KOPT-K1 (cell line): ENCODE results near the gene ACTC1.

Experiments
- H3K27ac ChIP-seq: fragments of 200-600 bp; sonication (generic); 2 replicates; pipeline ENCODE4 v1.5.1; 2016; ENCODE audit warnings: antibody characterized with exemption, mild to moderate bottlenecking, low read depth, low read length; ENCODE audit not compliant: poor library complexity, severe bottlenecking
- H3K36me3 ChIP-seq: fragments of 200-600 bp; sonication (generic); 2 replicates; pipeline ENCODE4 v1.5.1; 2017; ENCODE audit warnings: antibody characterized with exemption, mild to moderate bottlenecking, low read length, moderate library complexity; ENCODE audit not compliant: insufficient read depth
- H3K9me3 ChIP-seq: fragments of 200-600 bp; sonication (generic); 2 replicates; pipeline ENCODE4 v1.5.1; 2017; ENCODE audit warnings: antibody characterized with exemption, low read length, mild to moderate bottlenecking; ENCODE audit not compliant: insufficient read depth, poor library complexity, severe bottlenecking

The ACTC1 gene

DNA sequence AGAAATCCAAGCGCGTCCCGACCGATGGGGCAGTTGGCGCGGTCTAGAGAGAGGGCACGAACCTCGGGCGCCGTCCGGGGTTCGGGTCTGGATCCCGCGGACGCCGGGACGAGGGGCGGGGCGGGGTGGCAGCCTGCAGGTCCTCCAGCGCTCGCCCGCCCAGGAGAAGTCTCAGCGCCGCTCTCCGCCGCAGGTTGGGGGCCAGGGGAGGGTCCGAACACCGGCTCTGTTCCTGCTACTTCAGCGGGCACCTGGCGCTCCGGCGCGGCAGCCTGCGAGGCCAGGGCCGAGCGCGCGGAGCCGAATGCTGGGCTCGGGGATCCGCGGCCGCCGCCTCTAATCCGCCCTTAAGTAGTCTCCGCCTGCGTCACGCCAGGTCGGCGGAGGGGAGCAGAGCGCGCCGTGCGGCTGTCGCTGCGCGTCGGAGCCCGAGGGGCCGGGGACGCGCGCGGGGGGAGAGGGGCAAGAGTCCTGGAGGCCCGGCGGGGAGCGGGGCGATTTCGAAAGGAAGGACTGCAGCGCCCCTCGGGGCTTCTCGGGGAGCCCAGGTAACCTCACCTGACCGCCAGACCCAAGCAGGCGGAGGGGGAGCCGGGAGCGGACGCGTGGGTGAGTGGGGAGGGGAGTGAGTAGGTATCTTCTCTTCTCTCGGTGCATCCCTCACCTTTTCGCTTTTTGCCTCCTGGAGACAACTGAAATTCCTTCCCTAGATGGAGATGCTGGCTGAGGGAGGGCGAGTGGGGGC is 40.5 kb downstream of the ACTC1 start, which contains the start of gene GJD2:
GJD2 (minus strand) TSS at position 325 of the 745 bp plus-strand sequence. CDS start 510 bp downstream, outside the sequence.
- no peaks in the 10 kb centered on the region for H3K36me3 ChIP-seq
- H3K9me3 ChIP-seq, result no peaks in the 10 kb centered on the region
- H3K27ac ChIP-seq, result no peak within 1 kb of the TSS

DNA sequence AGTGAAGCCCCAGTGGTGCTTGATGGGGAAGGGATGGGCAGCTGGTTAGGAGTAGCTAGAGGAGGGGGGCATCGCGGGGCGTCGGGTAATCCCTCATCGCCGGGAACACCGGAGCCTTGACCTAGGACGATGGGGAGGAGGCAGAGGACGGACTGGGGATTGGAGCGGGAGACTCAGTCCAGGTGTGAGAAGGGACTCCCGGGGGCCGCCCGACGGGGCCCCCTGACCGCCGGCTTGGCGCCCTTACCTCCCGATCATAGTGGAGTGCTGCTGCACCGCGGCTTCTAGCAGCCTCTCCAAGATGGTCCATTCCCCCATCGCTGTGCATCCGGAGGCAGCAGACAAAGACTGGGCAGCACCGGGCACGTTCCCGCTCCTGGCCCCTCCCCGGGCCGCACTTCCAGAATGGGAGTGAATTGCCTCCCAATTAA is 41.2 kb downstream of the ACTC1 start:
- Histone ChIP-seq H3K27ac (no peak overlapping the region), H3K9me3 (no peaks in the 10 kb centered on the region), H3K36me3 (no peaks in the 10 kb centered on the region)

DNA sequence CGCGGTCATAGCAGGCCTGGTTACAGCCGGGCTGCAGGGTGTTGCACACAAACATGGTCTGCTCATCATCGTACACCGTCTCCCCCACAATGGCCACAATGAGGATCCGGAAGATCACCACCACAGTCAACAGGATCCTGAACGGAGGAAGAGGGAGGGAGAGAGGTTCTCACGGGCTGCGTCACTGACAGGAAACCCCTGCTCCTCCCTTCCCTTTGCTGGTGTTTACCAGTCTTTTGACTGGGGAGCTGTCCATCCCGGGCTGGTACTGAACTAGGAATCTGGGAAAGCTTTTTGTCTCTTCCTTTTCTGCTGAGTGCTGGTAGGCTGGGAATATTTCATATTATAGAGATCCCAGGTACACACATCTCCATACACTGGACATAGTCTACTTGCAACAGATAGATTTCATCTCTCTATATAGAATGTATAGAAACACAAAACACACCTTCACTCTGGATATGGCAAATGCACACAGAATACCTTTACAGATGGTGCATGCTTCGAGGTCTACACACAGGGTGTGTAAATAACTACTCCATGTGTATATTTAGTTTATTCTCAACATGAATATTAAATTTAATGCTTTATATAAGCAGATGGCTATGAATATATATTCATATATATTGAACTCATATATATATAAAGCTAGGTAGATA is 42.0 kb downstream of the ACTC1 start:
- Histone ChIP-seq H3K9me3 (no peaks in the 10 kb centered on the region), H3K36me3 (no peaks in the 10 kb centered on the region), H3K27ac (no peak overlapping the region)

DNA sequence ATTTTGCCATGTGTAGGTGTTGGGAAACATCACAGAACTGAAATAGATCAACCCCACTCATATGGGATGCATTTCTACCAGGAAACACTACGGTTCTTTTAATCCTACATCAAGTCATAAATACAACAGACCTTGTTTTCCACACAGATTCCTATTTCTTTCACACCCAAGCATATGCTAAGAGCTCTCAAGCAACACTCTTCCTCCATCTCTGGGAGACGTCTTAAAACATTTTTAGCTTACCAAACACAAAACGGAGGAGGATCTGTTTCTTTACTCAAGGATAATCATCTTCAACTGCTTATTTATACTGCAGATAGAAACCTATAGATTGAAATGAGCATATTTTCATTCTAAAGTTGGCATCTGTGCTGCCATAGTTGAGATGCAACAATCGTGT is 45.7 kb downstream of the ACTC1 start:
- Histone ChIP-seq H3K9me3 (no peaks in the 10 kb centered on the region), H3K36me3 (no peaks in the 10 kb centered on the region), H3K27ac (no peak overlapping the region)
